Left renal cortex interstitium (tissue), 4 donors: Measurements from ENCODE around the gene PSENEN. TPM values are rescaled to one million over a fixed set of nuclear protein-coding genes. Genes with fewer than 3 reads are reported as not detected.

Source experiments
- DNase-seq, 4 donors: peaks; one replicate each; pipeline ENCODE4 v3.0.0-alpha.2; 2013; ENCODE audit warnings: low read depth in 4 of 4, low spot score in 2 of 4, missing footprints in 1 of 4
- polyA plus RNA-seq, 4 donors: library from polyadenylated mRNA; unstranded; fragments of 120-200 nt; gene quantifications; one replicate each; pipeline ENCODE4 v1.2.1, GENCODE V29; 2013; ENCODE audit not compliant: insufficient read length in 4 of 4

The PSENEN gene
- polyA plus RNA-seq, 4 donors, result 54.5 to 78.6 (median 66.5) TPM

GRCh38 chr19:35732540-35733179, 12.8 kb upstream of the PSENEN start:
- DNase-seq, result no peak

DNA sequence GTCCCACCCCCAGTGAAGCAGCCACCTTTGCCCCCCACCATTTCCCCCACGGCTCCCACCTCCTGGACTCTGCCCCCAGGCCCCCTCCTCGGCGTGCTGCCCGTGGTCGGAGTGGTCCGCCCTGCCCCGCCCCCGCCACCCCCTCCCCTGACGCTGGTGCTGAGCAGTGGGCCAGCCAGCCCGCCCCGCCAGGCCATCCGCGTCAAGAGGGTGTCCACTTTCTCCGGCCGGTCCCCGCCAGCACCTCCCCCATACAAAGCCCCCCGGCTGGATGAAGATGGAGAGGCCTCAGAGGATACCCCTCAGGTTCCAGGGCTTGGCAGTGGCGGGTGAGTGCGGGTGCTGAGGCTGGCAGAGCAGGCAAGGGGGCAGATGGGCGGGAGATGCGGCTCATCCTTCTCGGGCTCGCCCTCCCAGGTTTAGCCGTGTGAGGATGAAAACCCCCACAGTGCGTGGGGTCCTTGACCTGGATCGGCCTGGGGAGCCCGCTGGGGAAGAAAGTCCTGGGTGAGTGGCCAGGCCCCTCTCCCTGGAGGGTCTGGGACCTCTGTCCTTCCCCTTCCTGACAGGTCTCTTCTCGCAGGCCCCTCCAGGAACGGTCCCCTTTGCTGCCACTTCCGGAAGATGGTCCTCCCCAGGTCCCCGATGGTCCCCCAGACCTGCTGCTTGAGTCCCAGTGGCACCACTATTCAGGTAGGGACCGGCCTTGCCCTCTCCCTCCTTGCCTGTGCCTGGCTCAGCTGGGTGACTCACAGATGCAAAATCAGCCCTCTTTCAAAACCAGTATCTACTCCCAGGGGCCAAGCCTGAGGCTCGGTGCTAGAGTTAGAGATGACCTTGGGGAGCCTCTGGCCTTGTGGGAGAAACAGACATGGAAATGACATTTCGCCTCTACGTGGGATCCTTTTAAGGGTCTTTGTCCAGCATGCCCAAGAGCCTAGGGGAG, 12.0 kb upstream of the PSENEN start:
- no peak for DNase-seq

DNA sequence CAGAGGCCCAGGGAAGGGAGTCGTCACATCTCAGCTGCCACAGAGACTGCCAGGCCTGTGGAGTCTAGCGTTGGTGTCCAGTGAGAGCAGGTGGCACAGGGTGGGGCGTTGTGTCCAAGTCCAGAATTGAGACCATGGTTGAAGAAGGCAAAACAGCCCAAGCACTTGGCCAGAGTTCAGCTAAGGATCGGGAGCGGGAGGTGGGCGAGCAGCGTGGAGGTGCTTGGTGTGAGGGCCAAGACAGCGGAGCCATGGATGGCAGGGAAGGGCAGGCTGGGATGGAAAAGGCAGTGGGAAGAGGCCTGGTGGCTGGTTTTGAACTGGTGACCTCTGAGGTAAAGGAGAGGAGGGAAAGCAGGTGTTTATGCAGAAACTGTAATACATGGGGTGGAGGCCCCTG, 11.2 kb upstream of the PSENEN start:
- DNase-seq, result no peak

GRCh38 chr19:35734889-35735288, 10.6 kb upstream of the PSENEN start:
- no peak for DNase-seq

- DNase-seq, result no peak
Measured at GRCh38 chr19:35736913-35737886, 8.3 kb upstream of the PSENEN start.

DNA sequence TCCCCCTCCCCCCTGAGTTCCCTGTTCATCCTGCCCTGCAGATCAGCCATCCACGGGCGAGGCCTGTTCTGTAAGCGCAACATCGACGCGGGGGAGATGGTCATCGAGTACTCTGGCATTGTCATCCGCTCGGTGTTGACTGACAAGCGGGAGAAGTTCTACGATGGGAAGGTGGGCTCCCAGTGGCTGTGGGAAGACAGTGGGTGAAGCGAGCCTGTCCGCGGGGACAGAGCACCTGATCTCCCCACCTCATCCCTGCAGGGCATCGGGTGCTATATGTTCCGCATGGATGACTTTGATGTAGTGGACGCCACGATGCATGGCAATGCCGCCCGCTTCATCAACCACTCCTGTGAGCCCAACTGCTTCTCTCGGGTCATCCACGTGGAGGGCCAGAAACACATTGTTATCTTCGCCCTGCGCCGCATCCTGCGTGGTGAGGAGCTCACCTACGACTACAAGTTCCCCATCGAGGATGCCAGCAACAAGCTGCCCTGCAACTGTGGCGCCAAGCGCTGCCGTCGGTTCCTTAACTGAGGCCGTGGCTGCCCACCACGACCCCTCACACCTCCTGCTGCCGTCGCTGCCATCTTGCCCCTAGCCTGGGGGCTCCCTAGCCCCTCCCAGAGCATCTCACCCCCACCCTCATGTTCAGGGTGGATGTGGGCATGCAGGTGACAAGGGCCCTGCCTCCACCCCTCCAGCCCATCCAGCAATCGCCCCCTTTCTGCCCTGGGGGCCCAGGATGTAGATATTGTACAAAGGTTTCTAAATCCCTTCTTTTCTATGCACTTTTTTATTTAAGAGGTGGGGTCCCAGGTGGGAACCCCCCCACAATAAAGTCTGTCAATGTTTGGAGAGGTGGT, 7.2 kb upstream of the PSENEN start:
- no peak for DNase-seq

GRCh38 chr19:35738887-35739229, 6.6 kb upstream of the PSENEN start:
- DNase-seq, result no peak

GRCh38 chr19:35739275-35740107, 6.0 kb upstream of the PSENEN start:
- no peak for DNase-seq

- no peak for DNase-seq
Measured at GRCh38 chr19:35740108-35740422, 5.4 kb upstream of the PSENEN start.

- DNase-seq, result peak in 3 of 4 donors; percentile 91 to 96 (median 91)
Measured at GRCh38 chr19:35740423-35741202, 4.8 kb upstream of the PSENEN start.

DNA sequence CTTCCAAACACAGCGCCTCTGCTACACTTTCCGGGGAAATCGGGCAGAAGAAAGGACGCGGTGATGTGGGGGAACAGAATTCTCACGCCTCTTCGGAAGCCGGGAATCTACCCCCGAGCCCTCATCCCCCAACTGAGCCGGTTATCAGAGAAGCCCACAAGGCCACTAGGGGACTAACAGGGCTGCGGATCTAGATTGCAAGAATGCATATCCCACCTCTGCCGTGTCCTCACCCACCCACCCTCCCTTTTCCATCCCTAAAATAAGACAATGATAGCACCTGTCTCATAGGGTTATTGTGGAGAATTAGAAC, 4.3 kb upstream of the PSENEN start:
- no peak for DNase-seq

DNA sequence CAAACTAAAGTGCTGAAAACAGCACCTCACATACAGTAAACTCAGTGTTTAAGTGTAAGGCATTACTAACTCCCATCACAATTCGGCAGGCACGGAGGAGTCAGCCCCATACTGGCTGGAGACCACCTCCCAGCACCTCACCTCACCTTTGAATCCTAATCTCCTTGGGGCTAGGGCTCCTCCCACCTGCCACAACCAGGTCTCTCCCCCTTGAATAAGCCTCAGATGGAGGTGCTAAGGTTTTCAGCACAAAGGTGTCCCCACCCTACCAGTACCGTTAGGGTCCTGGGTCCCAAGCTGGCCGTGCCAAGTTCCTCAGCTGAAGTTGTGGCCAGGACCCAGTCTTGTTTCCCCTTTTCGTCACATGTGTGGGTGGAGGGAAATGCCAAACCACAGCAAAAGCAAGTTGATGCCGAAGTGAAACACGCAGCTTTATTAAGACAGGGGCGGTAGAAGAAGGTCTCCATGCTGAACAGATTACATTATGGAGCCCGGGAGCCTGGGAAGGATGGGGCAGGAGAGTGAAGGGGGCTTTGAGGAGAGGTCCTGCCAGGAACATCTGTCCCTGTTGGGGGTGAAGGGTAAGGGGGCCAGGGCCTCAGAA, 3.2 kb upstream of the PSENEN start, which contains the start of gene IGFLR1:
IGFLR1 (minus strand) TSS at position 332 of the 604 bp plus-strand sequence. CDS start 1,272 bp downstream, outside the sequence.
- no peak for DNase-seq

GRCh38 chr19:35743640-35744429, 1.6 kb upstream of the PSENEN start:
- no peak for DNase-seq

DNA sequence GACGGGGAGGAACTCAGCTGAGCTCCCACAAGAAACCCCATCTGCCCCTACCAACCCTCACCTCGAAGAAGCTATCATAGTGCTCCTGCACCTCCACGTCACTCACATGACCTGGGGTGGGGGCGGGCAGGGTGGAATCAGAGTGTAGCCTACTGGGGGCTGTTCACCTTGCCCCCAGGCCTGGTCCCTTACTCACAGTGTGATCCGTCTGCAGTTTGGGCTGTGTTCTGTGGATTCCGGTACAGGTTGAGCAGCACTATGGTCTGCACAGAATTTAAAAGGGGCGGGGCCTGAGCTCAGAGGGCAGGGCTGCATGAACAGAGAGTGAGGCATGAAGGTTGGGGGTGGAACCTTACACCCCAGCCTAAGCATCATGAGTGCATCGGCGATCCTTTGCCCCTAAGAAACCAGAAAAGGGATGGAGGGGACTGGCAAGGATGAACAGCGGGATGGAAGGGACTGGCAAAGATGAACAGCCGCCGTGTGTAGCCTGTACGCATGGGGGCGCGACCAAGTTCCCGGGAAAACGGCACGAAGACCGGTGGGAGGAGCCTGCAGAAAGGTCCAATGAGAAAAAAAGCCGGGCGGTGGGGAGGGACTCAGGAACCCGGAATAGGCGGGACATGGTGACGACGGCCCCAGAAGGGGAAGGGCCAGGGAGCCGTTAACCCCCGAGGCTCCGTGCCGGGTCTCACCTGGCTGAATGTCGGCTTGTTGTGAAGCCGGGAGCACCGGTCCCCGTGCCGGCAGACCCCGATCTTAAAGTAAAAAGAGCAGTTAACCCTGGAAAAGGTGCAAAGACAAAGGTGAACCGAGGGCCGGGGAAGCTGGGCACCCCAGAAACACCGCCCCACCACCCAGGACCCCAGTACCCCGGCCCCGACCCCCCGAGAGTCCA, 772 bp upstream of the PSENEN start:
- DNase-seq, result peak in 3 of 4 donors; percentile 86 to 94 (median 92)

- no peak for DNase-seq
Measured at GRCh38 chr19:35746087-35746462, 624 bp downstream of the PSENEN start.

DNA sequence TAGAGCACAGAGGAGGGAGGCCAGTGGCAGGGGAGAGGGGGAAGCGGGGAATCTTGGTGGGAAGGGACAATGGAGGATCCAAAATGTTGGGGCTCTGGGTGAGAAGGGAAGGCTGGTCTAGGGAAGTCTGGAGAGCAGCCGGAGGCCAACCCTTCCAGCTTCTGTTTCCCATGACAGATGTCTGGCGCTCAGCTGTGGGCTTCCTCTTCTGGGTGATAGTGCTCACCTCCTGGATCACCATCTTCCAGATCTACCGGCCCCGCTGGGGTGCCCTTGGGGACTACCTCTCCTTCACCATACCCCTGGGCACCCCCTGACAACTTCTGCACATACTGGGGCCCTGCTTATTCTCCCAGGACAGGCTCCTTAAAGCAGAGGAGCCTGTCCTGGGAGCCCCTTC, 1.1 kb downstream of the PSENEN start:
- DNase-seq, result no peak
